SK-N-SH (cell line): ENCODE measurements around the gene TMEM238L. TPM values are rescaled to one million over a fixed set of nuclear protein-coding genes. Genes with fewer than 3 reads are reported as not detected.

ENCODE experiments used
- CTCF ChIA-PET: fragments of 300-600, 350-600 bp; formaldehyde crosslinking; extraction: SDS; loops from one replicate; lab custom pipeline; 2021; lab: Yijun Ruan, JAX
- POLR2A ChIA-PET: fragments of 350-600 bp; sonication (Branson Sonifier 250); formaldehyde crosslinking; extraction: SDS; loops from one replicate; lab custom pipeline; 2020; ENCODE audit warnings: antibody characterized with exemption, inconsistent platforms; lab: Yijun Ruan, JAX
- DNase-seq: peaks from one replicate; pipeline ENCODE4 v3.0.0; 2012
- H2AFZ ChIP-seq: fragments of 200-600 bp; sonication (generic); 2 replicates; pipeline ENCODE4 v1.8.1; 2016; ENCODE audit warnings: antibody characterized with exemption, mild to moderate bottlenecking, low read depth
- H3F3A ChIP-seq: fragments of 200-600 bp; sonication (generic); replicated peaks from 2 replicates; pipeline ENCODE3; 2016; ENCODE audit warnings: antibody characterized with exemption, mild to moderate bottlenecking; ENCODE audit not compliant: insufficient read depth
- H3K27ac ChIP-seq, 2 experiments: fragments of 200-500 bp in 1 of 2; fragments of 200-600 bp in 1 of 2; sonication (Bioruptor generic) in 1 of 2; sonication (generic), shearing (Covaris generic) in 1 of 2; 2 replicates each; pipeline versions ENCODE4 v1.5.1 to v1.6.1; 2014 to 2016; ENCODE audit warnings: low read depth in 2 of 2, inconsistent platforms in 1 of 2, low read length in 1 of 2, mild to moderate bottlenecking in 1 of 2, mixed read lengths in 1 of 2
- H3K27me3 ChIP-seq: fragments of 200-600 bp; sonication (generic), shearing (Covaris generic); 2 replicates; pipeline ENCODE4 v1.6.1; 2016; ENCODE audit warnings: mixed run types; ENCODE audit not compliant: insufficient read depth
- H3K36me3 ChIP-seq, 2 experiments: fragments of 200-500 bp in 1 of 2; fragments of 200-600 bp in 1 of 2; sonication (Bioruptor generic) in 1 of 2; sonication (generic) in 1 of 2; replicated peaks in 1 of 2; 2 replicates each; pipeline versions ENCODE3 to v1.5.1; 2014 to 2016; ENCODE audit warnings: low read length in 1 of 2, mild to moderate bottlenecking in 1 of 2; ENCODE audit not compliant: insufficient read depth in 2 of 2, control insufficient read depth in 1 of 2
- H3K4me1 ChIP-seq, 2 experiments: fragments of 200-500 bp in 1 of 2; fragments of 200-600 bp in 1 of 2; sonication (Bioruptor generic) in 1 of 2; sonication (generic), shearing (Covaris generic) in 1 of 2; 2 replicates each; pipeline versions ENCODE4 v1.5.1 to v1.6.1; 2014 to 2016; ENCODE audit warnings: low read depth in 1 of 2, low read length in 1 of 2, mixed run types in 1 of 2; ENCODE audit not compliant: insufficient read depth in 2 of 2, control insufficient read depth in 1 of 2
- H3K4me2 ChIP-seq: fragments of 200-600 bp; sonication (generic), shearing (Covaris generic); 2 replicates; pipeline ENCODE4 v1.6.1; 2017; ENCODE audit warnings: mixed run types
- H3K4me3 ChIP-seq, 2 experiments: fragments of 200-500 bp in 1 of 2; fragments of 200-600 bp in 1 of 2; sonication (Bioruptor generic) in 1 of 2; sonication (generic), shearing (Covaris generic) in 1 of 2; 2 replicates each; pipeline versions ENCODE4 v1.5.1 to v1.8.1; 2014 to 2016; ENCODE audit warnings: low read depth in 2 of 2, inconsistent platforms in 1 of 2, low read length in 1 of 2, mild to moderate bottlenecking in 1 of 2, mixed read lengths in 1 of 2, moderate library complexity in 1 of 2
- H3K79me2 ChIP-seq: fragments of 200-600 bp; sonication (generic); 2 replicates; pipeline ENCODE4 v1.8.1; 2017; ENCODE audit warnings: mild to moderate bottlenecking; ENCODE audit not compliant: insufficient read depth
- H3K9ac ChIP-seq: fragments of 200-600 bp; sonication (generic); 2 replicates; pipeline ENCODE4 v1.6.1; 2017; ENCODE audit warnings: mixed run types
- H3K9me2 ChIP-seq: fragments of 200-600 bp; sonication (generic); 2 replicates; pipeline ENCODE4 v1.6.1; 2017; ENCODE audit warnings: mixed run types
- H3K9me3 ChIP-seq: fragments of 200-600 bp; sonication (generic); 2 replicates; pipeline ENCODE4 v1.6.1; 2017; ENCODE audit warnings: mixed run types, mild to moderate bottlenecking, moderate library complexity
- H4K20me1 ChIP-seq: fragments of 200-600 bp; sonication (generic); 2 replicates; pipeline ENCODE4 v1.6.1; 2017; ENCODE audit warnings: mild to moderate bottlenecking, mixed run types; ENCODE audit not compliant: insufficient read depth
- CTCF ChIP-seq: fragments of 200-600 bp; sonication (generic); IDR thresholded peaks from 2 replicates; pipeline ENCODE4 v1.6.1; 2017; ENCODE audit warnings: antibody characterized with exemption, mild to moderate bottlenecking, moderate library complexity
- ELF1 ChIP-seq: IDR thresholded peaks from 2 replicates; pipeline ENCODE4 v1.4.0; 2012
- EP300 ChIP-seq, 2 experiments: IDR thresholded peaks; 2 replicates each; pipeline versions ENCODE4 v1.4.0 to v1.6.1; 2012; ENCODE audit warnings: borderline replicate concordance in 1 of 2, low read depth in 1 of 2, low read length in 1 of 2
- GATA2 ChIP-seq: sonication (generic); formaldehyde crosslinking; IDR thresholded peaks from 2 replicates; pipeline ENCODE4 v1.5.0; 2020; ENCODE audit warnings: mild to moderate bottlenecking, missing genetic modification reagents
- MEF2A ChIP-seq: IDR thresholded peaks from 2 replicates; pipeline ENCODE4 v1.4.0; 2012; ENCODE audit warnings: low read depth, borderline replicate concordance
- MXI1 ChIP-seq: IDR thresholded peaks from 2 replicates; pipeline ENCODE4 v1.6.1; 2012; ENCODE audit warnings: mild to moderate bottlenecking, low read depth, low read length, improper control_type of control experiment
- PBX3 ChIP-seq: IDR thresholded peaks from 2 replicates; pipeline ENCODE4; 2012
- POLR2AphosphoS5 ChIP-seq: IDR thresholded peaks from 2 replicates; pipeline ENCODE4 v1.6.1; 2012; ENCODE audit warnings: low read depth, low read length
- RAD21 ChIP-seq: IDR thresholded peaks from 2 replicates; pipeline ENCODE4 v1.6.1; 2012; ENCODE audit warnings: mild to moderate bottlenecking, low read length
- RCOR1 ChIP-seq: fragments of 150-350 bp; IDR thresholded peaks from 2 replicates; pipeline ENCODE4 v1.6.1; 2017; ENCODE audit warnings: antibody characterized with exemption, low read length
- REST ChIP-seq: IDR thresholded peaks from 2 replicates; pipeline ENCODE4 v1.6.1; 2012; ENCODE audit warnings: mild to moderate bottlenecking, low read depth, low read length, moderate library complexity
- RXRA ChIP-seq: IDR thresholded peaks from 2 replicates; pipeline ENCODE4 v1.4.0; 2012; ENCODE audit warnings: low read depth, mild to moderate bottlenecking, borderline replicate concordance
- TAF1 ChIP-seq: IDR thresholded peaks from 2 replicates; pipeline ENCODE4 v1.6.1; 2012; ENCODE audit warnings: low read depth, mild to moderate bottlenecking, low read length, moderate library complexity, borderline replicate concordance
- USF1 ChIP-seq: IDR thresholded peaks from 2 replicates; pipeline ENCODE4 v1.4.0; 2012; ENCODE audit warnings: low read depth, borderline replicate concordance
- USF2 ChIP-seq: fragments of 150-350 bp; IDR thresholded peaks from 2 replicates; pipeline ENCODE4 v1.6.1; 2017; ENCODE audit warnings: antibody characterized with exemption, low read length, low read depth, borderline replicate concordance
- WGBS: methylation state at CpG from one replicate; pipeline ENCODE4 v1.1.6; 2017; ENCODE audit warnings: low lambda C conversion rate; 5-methylcytosine and 5-hydroxymethylcytosine counted together
- polyA plus RNA-seq, 3 experiments: library from polyadenylated mRNA; depleted of rRNA; stranded (reverse); fragments of >200 nt; gene quantifications; 2 replicates each; pipeline ENCODE4 v1.2.3, GENCODE V29; 2012

The TMEM238L gene
- polyA plus RNA-seq, 1 of the 3 experiments (the other 2 are of a cell fraction), result not detected

GRCh38 chr17:10797476-10798328 is 6.2 kb downstream of the TMEM238L start (continued):
- no peak for TF ChIP-seq CTCF
- no peak for TF ChIP-seq MEF2A
- no peak for TF ChIP-seq PBX3
- no peak for TF ChIP-seq GATA2 (CRISPR knock-in tag)
- no peak for TF ChIP-seq POLR2AphosphoS5
- TF ChIP-seq EP300 (IDR thresholded peaks at IDR 0.05; ENCODE audit: borderline replicate concordance in 1 of 2, low read depth in 1 of 2, low read length in 1 of 2), result no peak
- no peak for TF ChIP-seq USF2

GRCh38 chr17:10793816-10794215 is 10.1 kb downstream of the TMEM238L start:
- ChIA-PET CTCF (no interaction called here), POLR2A (no interaction called here)
- H3K4me2 ChIP-seq, result no peak overlapping the region
- 19% methylated on average over 4 of the region's 4 CpGs for WGBS
- H3K4me3 ChIP-seq, result no peak overlapping the region
- H3F3A ChIP-seq, result no peaks in the 10 kb centered on the region
- no peaks in the 10 kb centered on the region for H4K20me1 ChIP-seq
- no peak overlapping the region for H3K9ac ChIP-seq
- no peak for TF ChIP-seq RCOR1
- TF ChIP-seq TAF1, result no peak
- no peak for TF ChIP-seq MXI1
- no peak for TF ChIP-seq EP300 (IDR thresholded peaks at IDR 0.05; ENCODE audit: borderline replicate concordance in 1 of 2, low read depth in 1 of 2, low read length in 1 of 2)
- TF ChIP-seq REST, result no peak
- TF ChIP-seq USF1, result no peak
- no peak for TF ChIP-seq PBX3
- TF ChIP-seq RAD21, result no peak
- TF ChIP-seq RXRA, result no peak
- no peak for TF ChIP-seq ELF1
- TF ChIP-seq CTCF, result no peak
- H3K79me2 ChIP-seq, result no peaks in the 10 kb centered on the region
- no peaks in the 10 kb centered on the region for H3K9me3 ChIP-seq
- no peaks in the 10 kb centered on the region for H3K27me3 ChIP-seq
- H3K36me3 ChIP-seq, result no peaks in the 10 kb centered on the region
- no peaks in the 10 kb centered on the region for H3K9me2 ChIP-seq
- H3K4me1 ChIP-seq, result peaks cover 0 to 8% of the 10 kb centered on the region in 2 experiments; a peak in 1 of 4 replicates
- DNase-seq, result no peak
- no peak overlapping the region for H2AFZ ChIP-seq
- no peak overlapping the region for H3K27ac ChIP-seq
